ENCODE results near the gene SRD5A3. TPM values are rescaled to one million over a fixed set of nuclear protein-coding genes. Genes with fewer than 3 reads are reported as not detected.
A peak's percentile ranks its signal among the peaks of the same experiment; 100 is the strongest.

Gene SRD5A3
- total RNA-seq, 1 experiment from 2014 or later, result 26.1 TPM

GRCh38 chr4:55376698-55377097, 30.7 kb downstream of the SRD5A3 start:
- no peak overlapping the region for H3K27ac Mint-ChIP-seq (ENCODE audit: low read depth, unreplicated experiment)
- no peak for TF ChIP-seq CTCF (IDR thresholded peaks at IDR 0.05; ENCODE audit: unreplicated experiment)
- no peaks in the 10 kb centered on the region for H3K27me3 Mint-ChIP-seq (ENCODE audit: insufficient read depth, unreplicated experiment)
- no peaks in the 10 kb centered on the region for H3K9me3 Mint-ChIP-seq (ENCODE audit: unreplicated experiment)
- peaks cover 6% of the 10 kb centered on the region for H3K36me3 Mint-ChIP-seq (ENCODE audit: insufficient read depth, unreplicated experiment)
- ChIA-PET CTCF (interaction anchor here (1.5 to 2.9 kb wide), 2 partner anchors 28 to 31 kb away, joined by 3 to 18 read pairs; partner anchors contain the start of gene SRD5A3), POLR2A (interaction anchor here (1.9 to 5.1 kb wide), 3 partner anchors 16 to 29 kb away, joined by 5 to 66 read pairs (median 27); partner anchors contain the start of gene TMEM165)
- intact Hi-C loops (cut with micrococcal nuclease), result no loop called here
- H3K4me3 Mint-ChIP-seq (ENCODE audit: unreplicated experiment), result no peak overlapping the region
- DNase-seq (ENCODE audit: unreplicated experiment), result no peak
- no TSS peak for BruUV-seq (replicated peaks)
- peaks cover 8% of the 10 kb centered on the region for H3K4me1 Mint-ChIP-seq (ENCODE audit: insufficient read depth, unreplicated experiment)

GRCh38 chr4:55378617-55379467, 32.8 kb downstream of the SRD5A3 start:
- no peak for TF ChIP-seq CTCF (IDR thresholded peaks at IDR 0.05; ENCODE audit: unreplicated experiment)
- CTCF ChIA-PET, result interaction anchor here (0.6 to 2.9 kb wide), 3 partner anchors 33 to 378 kb away, joined by 3 to 18 read pairs (median 4); partner anchors contain the start of gene SRD5A3
- Mint-ChIP-seq H3K36me3 (ENCODE audit: insufficient read depth, unreplicated experiment) (no peaks in the 10 kb centered on the region), H3K4me3 (ENCODE audit: unreplicated experiment) (peak overlapping the region; percentile 56), H3K27ac (ENCODE audit: low read depth, unreplicated experiment) (peak overlapping the region; percentile 81), H3K9me3 (ENCODE audit: unreplicated experiment) (no peaks in the 10 kb centered on the region), H3K4me1 (ENCODE audit: insufficient read depth, unreplicated experiment) (peaks cover 8% of the 10 kb centered on the region), H3K27me3 (ENCODE audit: insufficient read depth, unreplicated experiment) (no peaks in the 10 kb centered on the region)
- no TSS peak for BruUV-seq (replicated peaks)
- POLR2A ChIA-PET, result interaction anchor here (0.7 to 5.1 kb wide), 11 partner anchors 9 to 167 kb away, joined by 3 to 66 read pairs (median 4); partner anchors contain the start of genes SRD5A3 and TMEM165
- DNase-seq (ENCODE audit: unreplicated experiment), result peak; percentile 85
- intact Hi-C loops (cut with micrococcal nuclease), result loop anchor here (2.0 kb wide), 1 partner anchor 18 kb away; no protein-coding TSS in a partner anchor

- intact Hi-C loops (cut with micrococcal nuclease), result no loop called here
- no peaks in the 10 kb centered on the region for H3K9me3 Mint-ChIP-seq (ENCODE audit: unreplicated experiment)
- CTCF ChIA-PET, result interaction anchor here (0.5 kb wide), 1 partner anchor 15 kb away, joined by 3 read pairs; the partner anchor contains the start of gene TMEM165
- no peaks in the 10 kb centered on the region for H3K36me3 Mint-ChIP-seq (ENCODE audit: insufficient read depth, unreplicated experiment)
- DNase-seq (ENCODE audit: unreplicated experiment), result no peak
- no peak overlapping the region for H3K4me3 Mint-ChIP-seq (ENCODE audit: unreplicated experiment)
- TF ChIP-seq CTCF (IDR thresholded peaks at IDR 0.05; ENCODE audit: unreplicated experiment), result no peak
- no TSS peak for BruUV-seq (replicated peaks)
- POLR2A ChIA-PET, result interaction anchor here (5.1 kb wide), 1 partner anchor 16 kb away, joined by 66 read pairs; the partner anchor contains the start of gene TMEM165
- H3K27me3 Mint-ChIP-seq (ENCODE audit: insufficient read depth, unreplicated experiment), result no peaks in the 10 kb centered on the region
- peaks cover 8% of the 10 kb centered on the region for H3K4me1 Mint-ChIP-seq (ENCODE audit: insufficient read depth, unreplicated experiment)
- H3K27ac Mint-ChIP-seq (ENCODE audit: low read depth, unreplicated experiment), result no peak overlapping the region
Observed at GRCh38 chr4:55380576-55380975, 34.5 kb downstream of the SRD5A3 start.

- CTCF ChIA-PET, result no interaction called here
- H3K27me3 Mint-ChIP-seq (ENCODE audit: insufficient read depth, unreplicated experiment), result no peaks in the 10 kb centered on the region
- DNase-seq (ENCODE audit: unreplicated experiment), result no peak
- TF ChIP-seq CTCF (IDR thresholded peaks at IDR 0.05; ENCODE audit: unreplicated experiment), result no peak
- intact Hi-C loops (cut with micrococcal nuclease), result no loop called here
- no TSS peak for BruUV-seq (replicated peaks)
- H3K36me3 Mint-ChIP-seq (ENCODE audit: insufficient read depth, unreplicated experiment), result no peaks in the 10 kb centered on the region
- POLR2A ChIA-PET, result no interaction called here
- no peak overlapping the region for H3K27ac Mint-ChIP-seq (ENCODE audit: low read depth, unreplicated experiment)
- H3K9me3 Mint-ChIP-seq (ENCODE audit: unreplicated experiment), result no peaks in the 10 kb centered on the region
- no peak overlapping the region for H3K4me3 Mint-ChIP-seq (ENCODE audit: unreplicated experiment)
- H3K4me1 Mint-ChIP-seq (ENCODE audit: insufficient read depth, unreplicated experiment), result peaks cover 8% of the 10 kb centered on the region
Observed at GRCh38 chr4:55381502-55381901, 35.5 kb downstream of the SRD5A3 start.

Measured in MCF 10A (cell line).